Measurements from ENCODE around the gene AGFG2. TPM values are rescaled to one million over a fixed set of nuclear protein-coding genes. Genes with fewer than 3 reads are reported as not detected.

Gene AGFG2
- total RNA-seq, 1 donor from 2014 or later, result 14.1 TPM

DNA sequence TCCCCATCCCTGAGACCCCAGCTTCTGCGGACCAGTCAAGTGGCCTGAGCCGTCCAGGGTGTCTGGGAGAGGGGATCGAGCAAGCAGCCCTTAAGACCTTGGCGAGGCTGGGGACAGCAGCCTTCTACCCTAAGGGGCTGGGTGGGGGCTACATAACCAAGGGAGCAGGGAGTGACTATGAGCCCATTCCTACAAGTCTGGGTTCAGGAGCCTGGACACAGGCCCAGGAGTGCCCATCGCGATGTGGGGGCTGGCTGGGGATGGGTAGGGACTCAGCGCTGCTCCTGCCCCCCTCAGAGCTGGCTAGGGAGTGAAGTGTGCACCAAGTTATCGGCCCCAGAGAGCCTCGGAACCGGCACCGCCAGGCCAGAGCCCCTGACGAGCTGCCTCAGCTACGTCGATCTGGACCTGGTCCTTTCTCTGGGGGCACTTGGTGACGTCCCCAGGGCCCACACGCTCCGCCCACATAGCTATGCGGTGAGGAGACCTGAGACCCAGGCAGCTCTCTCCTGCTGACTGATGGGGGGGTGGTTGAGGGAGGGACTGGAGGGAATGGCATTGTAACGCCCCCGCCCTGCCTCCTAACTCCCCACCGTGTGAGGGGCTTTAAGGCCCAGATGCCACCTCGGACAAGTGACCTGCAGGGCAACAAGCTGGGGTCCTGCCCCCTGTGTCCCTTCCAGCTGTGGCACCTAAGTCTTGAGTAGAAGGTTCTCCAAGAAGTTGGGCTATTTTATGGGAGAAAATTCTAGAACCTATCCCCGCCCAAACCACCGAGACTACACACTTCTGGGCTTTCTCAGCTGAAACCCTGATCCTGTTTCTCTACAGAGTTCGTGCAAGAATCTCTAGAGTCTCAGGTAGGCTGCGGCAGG is 32.2 kb downstream of the AGFG2 start:
- no peak for DNase-seq (ENCODE audit: low spot score)

- DNase-seq (ENCODE audit: low spot score), result no peak
Measured at GRCh38 chr7:100571829-100572116, 32.8 kb downstream of the AGFG2 start.

DNA sequence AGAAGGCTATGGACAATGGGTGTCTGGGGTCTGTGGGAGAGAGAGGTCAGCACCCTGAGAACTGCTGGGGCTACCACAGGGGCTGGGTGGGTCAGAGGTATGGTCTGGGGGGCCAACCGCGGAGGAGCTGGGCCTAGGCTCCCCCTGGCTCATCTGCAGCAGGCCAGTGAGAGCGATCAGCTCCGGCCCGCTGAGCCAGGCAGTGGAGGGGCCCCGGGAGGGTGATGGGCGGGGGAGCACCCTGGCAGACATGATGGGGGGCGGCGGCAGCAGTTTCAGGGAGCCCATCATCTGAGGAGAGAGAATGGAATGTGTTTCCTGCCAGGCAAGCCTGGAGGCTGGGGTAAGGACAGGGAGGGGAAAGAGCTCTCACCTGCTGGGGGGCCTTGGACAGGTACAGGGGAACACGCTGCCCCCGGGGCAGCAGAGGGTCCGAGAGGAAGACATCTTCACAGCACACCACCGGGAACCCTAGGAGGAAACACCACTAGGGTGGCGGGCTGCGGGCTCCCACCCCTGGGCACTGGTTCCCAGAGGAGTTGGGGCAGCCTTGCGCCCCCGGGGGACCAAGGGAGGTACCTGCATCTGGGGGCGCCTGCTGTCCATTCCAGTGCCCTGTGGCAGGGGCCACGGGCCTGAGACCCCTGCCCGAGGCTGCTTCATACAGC is 33.4 kb downstream of the AGFG2 start:
- no peak for DNase-seq (ENCODE audit: low spot score)

DNA sequence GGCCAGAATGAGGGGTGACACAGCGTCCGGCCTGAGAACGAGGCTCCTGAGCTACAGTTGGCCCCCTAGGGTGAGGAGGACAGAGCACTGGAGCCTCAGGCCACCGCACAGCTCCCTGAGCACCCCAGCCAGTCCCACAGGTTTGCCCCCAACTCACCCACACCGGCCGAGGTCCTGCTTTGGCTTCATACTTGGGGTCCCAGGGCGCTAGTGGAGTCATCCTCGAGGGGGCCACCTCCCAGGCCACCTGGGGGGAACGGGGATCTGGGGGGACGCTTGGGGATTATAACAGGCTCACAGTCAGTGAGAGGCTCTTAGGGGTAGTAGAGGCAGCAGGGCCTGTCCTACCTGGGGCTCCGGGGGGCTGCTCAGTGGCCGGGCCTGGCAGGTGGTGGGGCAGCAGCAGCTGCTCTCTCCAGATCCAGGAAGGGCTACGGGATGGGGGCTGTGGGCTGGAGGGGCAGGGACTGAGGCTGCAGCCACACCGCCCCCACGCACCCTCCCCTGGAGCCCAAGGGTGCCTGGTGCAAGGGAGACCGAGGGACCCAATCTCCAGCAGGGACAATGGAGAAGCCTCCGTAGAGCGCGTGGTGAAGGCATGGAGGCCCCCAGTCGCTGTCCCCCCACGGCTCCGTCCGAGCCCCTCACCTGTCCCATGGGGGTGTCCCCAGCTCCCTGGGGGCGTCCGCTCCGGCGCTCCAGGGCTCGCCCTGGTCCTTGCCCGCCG is 34.1 kb downstream of the AGFG2 start:
- no peak for DNase-seq (ENCODE audit: low spot score)

- DNase-seq (ENCODE audit: low spot score), result no peak
Measured at GRCh38 chr7:100573691-100574361, 34.8 kb downstream of the AGFG2 start, which contains the start of gene SAP25. Gene SAP25, minus strand, starts transcription at chr7:100573900. Its CDS starts 158 bp downstream, at chr7:100573742.

DNA sequence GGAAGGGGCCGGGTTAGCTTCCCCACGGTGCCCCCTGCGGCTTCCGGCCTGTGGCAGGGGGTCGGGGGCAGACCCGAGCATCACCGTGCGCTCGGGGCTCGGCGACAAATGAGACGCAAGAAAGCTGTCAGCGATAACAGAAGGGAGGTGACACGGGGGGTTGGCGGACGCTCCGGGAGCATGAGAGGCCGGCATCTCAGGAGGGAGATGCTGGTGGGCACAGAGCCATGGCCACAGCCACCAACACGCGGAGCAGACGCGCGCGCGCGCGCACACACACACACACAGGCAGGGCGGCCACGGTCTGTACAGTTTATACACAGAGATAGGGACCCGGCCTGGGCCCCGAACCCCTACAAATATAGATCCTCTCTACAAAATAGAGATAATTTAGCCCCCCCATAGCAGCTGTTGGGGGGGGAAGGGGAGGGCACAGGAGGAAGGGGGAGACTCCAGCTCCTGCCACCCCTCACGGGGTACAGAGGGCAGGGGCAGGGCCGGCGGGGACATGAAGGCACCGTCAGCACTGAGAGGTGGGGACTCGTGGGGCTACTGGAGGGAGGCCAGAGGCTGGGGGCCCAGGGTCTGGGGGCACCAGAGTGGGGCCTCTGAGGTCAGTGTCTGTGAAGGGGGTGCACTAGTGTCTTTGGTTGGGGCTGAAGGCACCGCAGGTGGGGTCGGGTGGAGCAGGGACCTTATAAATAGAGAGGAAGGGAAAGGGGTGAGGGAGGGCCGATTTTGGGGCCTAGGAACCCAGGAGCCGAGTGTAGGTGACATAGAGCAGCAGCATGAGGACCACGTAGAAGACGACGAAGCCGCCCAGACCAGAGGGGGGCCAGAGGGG is 35.6 kb downstream of the AGFG2 start:
- no peak for DNase-seq (ENCODE audit: low spot score)

GRCh38 chr7:100575206-100575631 is 36.2 kb downstream of the AGFG2 start:
- DNase-seq (ENCODE audit: low spot score), result no peak

DNA sequence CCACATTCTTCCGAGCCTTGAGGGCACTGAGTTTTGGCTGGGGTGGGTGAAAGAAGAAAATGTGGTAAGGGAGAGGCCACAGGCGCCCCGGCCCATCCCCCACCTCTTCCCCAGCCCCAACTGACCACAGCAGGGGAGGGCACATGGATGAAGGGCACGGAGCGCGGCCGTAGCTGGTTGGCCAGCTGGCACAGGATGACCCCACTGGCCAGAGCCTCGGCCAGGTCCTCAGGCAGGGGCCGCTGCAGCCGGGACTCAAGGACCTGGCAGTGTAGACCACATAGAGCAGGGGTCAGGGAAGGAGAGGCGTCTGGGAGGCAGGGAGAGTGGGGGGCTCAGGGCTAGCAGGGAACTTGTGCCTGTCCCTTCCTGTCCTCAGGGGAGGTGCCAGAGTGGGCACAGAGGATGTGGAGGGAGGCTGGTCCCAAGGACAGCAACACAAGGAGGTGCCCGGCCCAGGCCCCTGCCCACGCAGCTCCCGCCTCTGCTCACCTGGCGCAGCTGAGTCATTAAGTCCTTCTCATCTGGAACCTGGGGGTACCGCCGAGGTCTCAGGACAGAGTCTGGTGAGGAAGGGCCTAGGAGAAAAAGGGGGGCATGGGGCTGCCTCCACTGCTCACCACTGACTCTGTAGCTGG is 36.9 kb downstream of the AGFG2 start:
- no peak for DNase-seq (ENCODE audit: low spot score)

DNA sequence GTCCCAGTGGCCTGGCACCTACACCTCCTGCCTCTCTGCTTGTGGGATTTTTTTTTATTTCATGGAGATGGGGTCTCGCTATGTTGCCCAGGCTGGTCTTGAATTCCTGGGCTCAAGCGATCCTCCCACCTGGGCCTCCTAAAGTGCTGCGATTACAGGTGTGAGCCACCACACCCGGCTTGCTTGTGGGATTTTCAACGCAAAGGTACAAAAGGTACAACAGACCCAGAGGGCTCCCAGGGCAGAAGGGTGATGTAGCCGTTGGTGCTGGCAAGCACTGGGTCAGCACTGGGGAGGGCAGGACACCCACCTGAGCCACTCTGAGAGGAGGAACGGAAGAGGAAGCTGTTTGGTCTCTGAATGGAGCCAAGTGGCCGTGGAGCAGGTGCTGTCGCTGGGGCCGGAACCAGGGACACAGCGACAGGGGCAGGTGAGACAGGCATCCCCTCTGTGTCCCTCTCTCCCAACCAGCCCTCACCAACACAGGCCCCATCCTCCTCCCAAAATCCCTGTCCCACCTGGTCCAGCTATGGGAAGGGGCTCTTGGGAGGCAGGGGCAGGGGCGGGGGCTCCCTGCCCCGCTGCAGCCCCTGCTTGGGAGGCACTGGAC is 37.5 kb downstream of the AGFG2 start:
- no peak for DNase-seq (ENCODE audit: low spot score)

GRCh38 chr7:100577103-100577502 is 38.1 kb downstream of the AGFG2 start:
- no peak for DNase-seq (ENCODE audit: low spot score)

DNA sequence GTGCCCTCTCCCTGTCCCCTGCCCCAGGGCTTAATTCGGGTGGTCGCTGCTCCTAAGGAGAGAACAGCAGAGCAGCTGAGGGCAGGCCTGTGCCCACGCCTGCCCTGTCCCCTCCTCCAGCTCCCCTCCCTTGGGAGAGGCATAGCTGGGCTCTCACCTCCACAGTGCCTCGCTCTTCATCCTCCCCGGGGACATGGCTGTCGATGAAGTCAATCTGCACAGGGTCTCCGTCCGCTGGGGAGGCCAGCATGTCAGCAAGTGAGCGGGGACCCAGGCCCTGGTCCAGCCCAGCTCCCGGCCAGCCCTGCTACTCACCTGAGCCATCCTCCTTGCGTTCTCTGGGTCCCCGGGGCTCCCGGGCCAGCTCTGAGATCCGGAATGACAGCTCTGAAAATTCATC is 38.5 kb downstream of the AGFG2 start:
- DNase-seq (ENCODE audit: low spot score), result no peak

DNA sequence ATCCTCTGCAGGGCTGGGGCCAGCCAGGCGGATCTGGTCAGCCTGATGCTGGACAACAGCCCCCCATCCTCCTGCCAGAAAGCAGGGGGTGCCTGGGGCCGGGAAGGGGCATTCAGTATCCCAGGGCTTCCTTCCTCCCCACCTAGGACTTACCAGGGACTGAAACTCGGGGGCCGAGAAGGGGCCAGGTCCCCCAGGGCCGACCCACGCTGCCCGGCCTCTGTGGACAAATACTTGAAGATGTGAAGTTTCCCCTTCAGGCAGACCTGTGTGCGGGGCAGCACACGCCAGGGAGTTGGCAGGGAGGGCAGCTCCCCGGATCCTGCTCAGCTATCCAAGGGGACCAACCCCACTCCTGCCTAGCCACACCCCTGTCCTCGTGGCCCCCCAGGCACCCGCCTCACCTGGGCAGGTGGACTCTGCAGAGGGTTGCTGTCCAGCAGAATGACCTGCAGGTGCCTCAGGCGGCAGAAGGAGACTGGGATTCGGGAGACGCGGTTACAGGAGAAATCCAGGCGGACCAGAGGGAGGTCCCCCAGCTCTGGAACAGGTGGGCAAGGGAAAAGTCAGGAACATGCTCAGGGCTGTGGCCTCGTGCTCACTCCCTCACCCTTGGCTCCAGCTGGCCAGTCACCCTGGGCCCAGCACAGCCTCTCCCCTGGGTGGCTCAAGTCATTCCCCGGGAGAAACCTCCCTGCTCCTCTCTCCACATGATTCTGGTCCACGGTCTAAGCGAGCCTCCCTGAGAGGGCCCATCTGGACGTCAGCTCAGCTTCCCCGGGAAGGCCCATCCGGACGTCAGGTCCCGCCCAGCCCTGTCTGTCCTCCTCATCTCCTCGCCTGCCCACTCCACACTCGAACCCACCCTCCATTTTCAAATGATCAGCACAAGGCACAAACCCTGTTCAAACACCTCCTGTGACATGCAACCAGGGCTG is 39.5 kb downstream of the AGFG2 start:
- no peak for DNase-seq (ENCODE audit: low spot score)

- DNase-seq (ENCODE audit: low spot score), result no peak
Measured at GRCh38 chr7:100580466-100581283, 41.7 kb downstream of the AGFG2 start.

GRCh38 chr7:100582041-100582579 is 43.1 kb downstream of the AGFG2 start:
- DNase-seq (ENCODE audit: low spot score), result no peak

GRCh38 chr7:100582650-100583049 is 43.6 kb downstream of the AGFG2 start:
- no peak for DNase-seq (ENCODE audit: low spot score)

DNA sequence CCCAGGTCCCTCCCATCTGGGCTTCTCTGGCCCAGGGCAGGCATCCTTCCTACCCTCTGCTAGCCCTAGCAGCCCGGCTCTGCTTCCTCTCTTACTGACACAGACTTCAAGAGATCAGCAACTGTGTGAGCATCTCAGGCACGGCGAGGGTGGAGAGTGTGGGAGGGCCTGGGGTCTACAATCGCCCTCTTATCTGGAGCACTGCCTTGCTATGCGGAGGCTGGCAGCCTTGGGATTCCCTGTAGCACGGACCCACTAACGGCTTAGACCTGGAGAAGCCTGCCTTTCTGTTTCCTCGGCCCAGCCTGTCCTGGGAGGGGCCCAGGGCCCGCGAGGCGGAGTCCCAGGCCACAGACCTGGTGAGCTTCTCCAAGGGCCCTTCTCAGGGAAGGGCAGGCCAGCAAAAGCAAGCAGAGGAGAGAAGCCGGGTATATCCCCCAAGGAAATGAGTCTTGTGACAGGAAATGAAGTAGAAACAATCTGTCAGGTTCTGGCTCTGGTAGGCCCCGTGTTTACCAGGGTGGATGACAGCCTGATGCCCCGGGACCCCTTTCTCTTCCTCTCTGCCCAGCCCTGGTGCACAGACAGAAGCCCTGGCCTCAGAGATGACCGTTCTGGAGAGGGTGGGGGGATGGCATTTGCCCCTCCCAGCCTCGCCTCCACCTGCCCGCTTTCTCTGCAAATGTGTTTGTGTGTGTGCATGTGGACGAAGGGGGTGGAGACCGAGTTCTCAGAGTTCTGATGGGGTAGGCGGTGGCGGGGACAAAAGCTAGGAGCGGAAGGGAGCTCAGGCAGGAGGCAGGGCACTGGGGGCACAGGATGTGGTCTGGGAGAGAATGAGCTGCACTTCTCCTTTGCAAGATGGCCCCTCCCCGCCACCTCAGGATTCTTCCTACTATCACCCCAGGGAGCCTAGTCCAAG is 44.4 kb downstream of the AGFG2 start:
- no peak for DNase-seq (ENCODE audit: low spot score)

Data from mesenteric fat pad (tissue), 1 donor.